Medulla oblongata (tissue), 1 donor: ENCODE data around the gene TP53I11.

Source experiments
- DNase-seq: peaks from one replicate; pipeline ENCODE4 v3.0.0-alpha.2; 2015; ENCODE audit errors: extremely low spot score

The TP53I11 gene

GRCh38 chr11:44957040-44957515 lies 6.4 kb upstream of the TP53I11 start:
- no peak for DNase-seq

GRCh38 chr11:44955015-44955738 lies 4.5 kb upstream of the TP53I11 start:
- peak; percentile 76 for DNase-seq

- DNase-seq = no peak
Observed at GRCh38 chr11:44954051-44954906, 3.6 kb upstream of the TP53I11 start.

GRCh38 chr11:44952500-44953260 lies 2.0 kb upstream of the TP53I11 start:
- DNase-seq = no peak

- DNase-seq = no peak
Observed at GRCh38 chr11:44952082-44952481, 1.4 kb upstream of the TP53I11 start.

- DNase-seq = no peak
Observed at GRCh38 chr11:44950031-44950624, 555 bp downstream of the TP53I11 start.

- DNase-seq = no peak
Observed at GRCh38 chr11:44949160-44950030, 1.3 kb downstream of the TP53I11 start.

GRCh38 chr11:44948155-44948554 lies 2.5 kb downstream of the TP53I11 start:
- no peak for DNase-seq

- no peak for DNase-seq
Observed at GRCh38 chr11:44947114-44947513, 3.6 kb downstream of the TP53I11 start.

GRCh38 chr11:44946263-44946662 lies 4.4 kb downstream of the TP53I11 start:
- no peak for DNase-seq

GRCh38 chr11:44945666-44946065 lies 5.0 kb downstream of the TP53I11 start:
- no peak for DNase-seq

GRCh38 chr11:44944853-44945235 lies 5.8 kb downstream of the TP53I11 start:
- no peak for DNase-seq

- no peak for DNase-seq
Observed at GRCh38 chr11:44944181-44944852, 6.4 kb downstream of the TP53I11 start.

- no peak for DNase-seq
Observed at GRCh38 chr11:44943696-44944095, 7.0 kb downstream of the TP53I11 start.

GRCh38 chr11:44943118-44943517 lies 7.6 kb downstream of the TP53I11 start:
- DNase-seq = peak; percentile 48

- DNase-seq = no peak
Observed at GRCh38 chr11:44942029-44942955, 8.4 kb downstream of the TP53I11 start.

- DNase-seq = no peak
Observed at GRCh38 chr11:44941259-44942021, 9.2 kb downstream of the TP53I11 start.

GRCh38 chr11:44940835-44941234 lies 9.8 kb downstream of the TP53I11 start:
- no peak for DNase-seq
